Measurements from ENCODE around the gene TSPEAR. TPM values are rescaled to one million over a fixed set of nuclear protein-coding genes. Genes with fewer than 3 reads are reported as not detected.

Gene TSPEAR
- total and polyA plus RNA-seq, 9 of the 15 experiments (the other 6 are each of a cell fraction or from before 2014, with no cell fraction given) = not detected

GRCh38 chr21:44647222-44647552, 64.2 kb downstream of the TSPEAR start:
- no peak overlapping the region for H3K4me3 ChIP-seq
- H3K27me3 ChIP-seq (ENCODE audit: control insufficient read depth in 2 of 2, insufficient read depth in 2 of 2, low read length in 2 of 2) = peaks cover 9 to 52% of the 10 kb centered on the region in 2 experiments; a peak in 4 of 5 replicates
- no peak overlapping the region for H3K9ac ChIP-seq (ENCODE audit: insufficient read depth in 1 of 2, low read depth in 2 of 2, low read length in 2 of 2)
- FAIRE-seq = no peak
- no peak overlapping the region for H3K27ac ChIP-seq (ENCODE audit: extremely low read depth, low read depth, low read length)
- WGBS (ENCODE audit: insufficient coverage, low coverage, missing lambda C conversion rate) = 0% methylated on average over 8 of the region's 8 CpGs
- no peak overlapping the region for H3K4me2 ChIP-seq (ENCODE audit: insufficient read depth, low read length)
- H3K9me1 ChIP-seq (ENCODE audit: control insufficient read depth, insufficient read depth, low read length) = no peaks in the 10 kb centered on the region
- H3K36me3 ChIP-seq (ENCODE audit: control insufficient read depth, insufficient read depth, low read length) = no peaks in the 10 kb centered on the region
- no peaks in the 10 kb centered on the region for H4K20me1 ChIP-seq (replicated peaks; ENCODE audit: control insufficient read depth, insufficient read depth, low read length)
- POLR2A ChIA-PET = no interaction called here
- DNase-seq (ENCODE audit: extremely low read depth in 1 of 4, low spot score in 3 of 4) = no peak
- peaks cover 4% of the 10 kb centered on the region for H3K9me3 ChIP-seq (replicated peaks; ENCODE audit: control insufficient read depth, insufficient read depth, low read depth, low read length)
- CTCF ChIA-PET (ENCODE audit: low intra/inter-chr PET ratio) = no interaction called here
- no peaks in the 10 kb centered on the region; a peak in 1 of 5 replicates for H3K4me1 ChIP-seq (replicated peaks in 1 of 2; ENCODE audit: control insufficient read depth in 2 of 2, insufficient read depth in 2 of 2, low read length in 2 of 2)
- intact Hi-C loops (cut with micrococcal nuclease) (no loop called here), in situ Hi-C loops (cut with MboI) (no loop called here)
- no peak for ATAC-seq
- no peaks in the 10 kb centered on the region for H3K79me2 ChIP-seq (ENCODE audit: control insufficient read depth, insufficient read depth, low read length)
- no TSS peak for BruUV-seq (replicated peaks)
- no peak overlapping the region for H2AFZ ChIP-seq (ENCODE audit: low read depth, low read length)
- TF ChIP-seq ZNF347 (CRISPR knock-in tag; IDR thresholded peaks at IDR 0.05; ENCODE audit: low read depth) (no peak), CHD2 (IDR thresholded peaks at IDR 0.05; ENCODE audit: low read depth, low read length) (no peak), HIVEP1 (CRISPR knock-in tag; IDR thresholded peaks at IDR 0.05) (no peak), ELF2 (CRISPR knock-in tag; IDR thresholded peaks at IDR 0.05) (no peak), CBFB (CRISPR knock-in tag; IDR thresholded peaks at IDR 0.05) (no peak), TCF15 (CRISPR knock-in tag; IDR thresholded peaks at IDR 0.05) (no peak), BRD9 (IDR thresholded peaks at IDR 0.05; ENCODE audit: low read depth, partially characterized antibody) (no peak), PCBP1 (IDR thresholded peaks at IDR 0.05; ENCODE audit: low read depth, low read length, poor library complexity, severe bottlenecking) (no peak), RBM22 (IDR thresholded peaks at IDR 0.05; ENCODE audit: low read depth, low read length, poor library complexity, severe bottlenecking) (no peak), TCF3 (CRISPR knock-in tag; IDR thresholded peaks at IDR 0.05) (no peak), ZNF197 (CRISPR knock-in tag; IDR thresholded peaks at IDR 0.05; ENCODE audit: low read depth) (no peak)
- TF ChIP-seq, protein P1, sequence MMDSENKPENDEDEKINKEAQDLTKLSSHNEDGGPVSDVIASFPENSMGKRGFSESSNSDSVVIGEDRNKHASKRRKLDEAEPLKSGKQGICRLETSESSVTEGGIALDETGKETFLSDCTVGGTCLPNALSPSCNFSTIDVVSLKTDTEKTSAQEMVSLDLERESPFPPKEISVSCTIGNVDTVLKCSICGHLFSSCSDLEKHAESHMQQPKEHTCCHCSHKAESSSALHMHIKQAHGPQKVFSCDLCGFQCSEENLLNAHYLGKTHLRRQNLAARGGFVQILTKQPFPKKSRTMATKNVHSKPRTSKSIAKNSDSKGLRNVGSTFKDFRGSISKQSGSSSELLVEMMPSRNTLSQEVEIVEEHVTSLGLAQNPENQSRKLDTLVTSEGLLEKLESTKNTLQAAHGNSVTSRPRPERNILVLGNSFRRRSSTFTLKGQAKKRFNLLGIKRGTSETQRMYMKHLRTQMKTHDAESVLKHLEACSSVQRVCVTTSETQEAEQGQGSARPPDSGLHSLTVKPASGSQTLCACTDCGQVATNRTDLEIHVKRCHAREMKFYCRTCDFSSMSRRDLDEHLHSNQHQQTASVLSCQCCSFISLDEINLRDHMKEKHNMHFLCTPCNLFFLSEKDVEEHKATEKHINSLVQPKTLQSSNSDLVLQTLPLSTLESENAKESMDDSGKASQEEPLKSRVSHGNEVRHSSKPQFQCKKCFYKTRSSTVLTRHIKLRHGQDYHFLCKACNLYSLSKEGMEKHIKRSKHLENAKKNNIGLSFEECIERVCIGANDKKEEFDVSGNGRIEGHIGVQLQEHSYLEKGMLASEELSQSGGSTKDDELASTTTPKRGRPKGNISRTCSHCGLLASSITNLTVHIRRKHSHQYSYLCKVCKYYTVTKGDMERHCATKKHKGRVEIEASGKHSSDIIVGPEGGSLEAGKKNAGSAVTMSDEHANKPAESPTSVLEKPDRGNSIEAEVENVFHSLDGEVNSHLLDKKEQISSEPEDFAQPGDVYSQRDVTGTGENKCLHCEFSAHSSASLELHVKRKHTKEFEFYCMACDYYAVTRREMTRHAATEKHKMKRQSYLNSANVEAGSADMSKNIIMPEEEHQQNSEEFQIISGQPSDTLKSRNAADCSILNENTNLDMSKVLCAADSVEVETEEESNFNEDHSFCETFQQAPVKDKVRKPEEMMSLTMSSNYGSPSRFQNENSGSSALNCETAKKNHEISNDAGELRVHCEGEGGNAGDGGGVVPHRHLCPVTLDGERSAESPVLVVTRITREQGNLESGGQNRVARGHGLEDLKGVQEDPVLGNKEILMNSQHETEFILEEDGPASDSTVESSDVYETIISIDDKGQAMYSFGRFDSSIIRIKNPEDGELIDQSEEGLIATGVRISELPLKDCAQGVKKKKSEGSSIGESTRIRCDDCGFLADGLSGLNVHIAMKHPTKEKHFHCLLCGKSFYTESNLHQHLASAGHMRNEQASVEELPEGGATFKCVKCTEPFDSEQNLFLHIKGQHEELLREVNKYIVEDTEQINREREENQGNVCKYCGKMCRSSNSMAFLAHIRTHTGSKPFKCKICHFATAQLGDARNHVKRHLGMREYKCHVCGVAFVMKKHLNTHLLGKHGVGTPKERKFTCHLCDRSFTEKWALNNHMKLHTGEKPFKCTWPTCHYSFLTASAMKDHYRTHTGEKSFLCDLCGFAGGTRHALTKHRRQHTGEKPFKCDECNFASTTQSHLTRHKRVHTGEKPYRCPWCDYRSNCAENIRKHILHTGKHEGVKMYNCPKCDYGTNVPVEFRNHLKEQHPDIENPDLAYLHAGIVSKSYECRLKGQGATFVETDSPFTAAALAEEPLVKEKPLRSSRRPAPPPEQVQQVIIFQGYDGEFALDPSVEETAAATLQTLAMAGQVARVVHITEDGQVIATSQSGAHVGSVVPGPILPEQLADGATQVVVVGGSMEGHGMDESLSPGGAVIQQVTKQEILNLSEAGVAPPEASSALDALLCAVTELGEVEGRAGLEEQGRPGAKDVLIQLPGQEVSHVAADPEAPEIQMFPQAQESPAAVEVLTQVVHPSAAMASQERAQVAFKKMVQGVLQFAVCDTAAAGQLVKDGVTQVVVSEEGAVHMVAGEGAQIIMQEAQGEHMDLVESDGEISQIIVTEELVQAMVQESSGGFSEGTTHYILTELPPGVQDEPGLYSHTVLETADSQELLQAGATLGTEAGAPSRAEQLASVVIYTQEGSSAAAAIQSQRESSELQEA (IDR thresholded peaks at IDR 0.05; ENCODE audit: low read depth) = no peak
